RKO (cell line): ENCODE data around the gene TMEM176A.

ENCODE experiments used
- DNase-seq: peaks from one replicate; pipeline ENCODE4 v3.0.0-alpha.2; 2016; ENCODE audit warnings: low spot score

The TMEM176A gene

GRCh38 chr7:150849204-150849775 lies 48.7 kb downstream of the TMEM176A start:
- DNase-seq: no peak

GRCh38 chr7:150850273-150850672 lies 49.7 kb downstream of the TMEM176A start:
- no peak for DNase-seq

- DNase-seq: no peak
Observed at GRCh38 chr7:150851492-150852370, 51.2 kb downstream of the TMEM176A start.

GRCh38 chr7:150852371-150852905 lies 51.9 kb downstream of the TMEM176A start, which contains the start of gene AOC1:
TSS of gene AOC1 (plus strand) at chr7:150852517. CDS start at chr7:150856471, 3,954 bp downstream.
- DNase-seq: no peak

- no peak for DNase-seq
Observed at GRCh38 chr7:150854066-150855000, 53.8 kb downstream of the TMEM176A start.
